HG03064 (cell line): Measurements from ENCODE around the gene CTSG.
"Not testable (repeated sequence)": the region's sequence is repeated elsewhere in the genome, so short reads cannot be mapped to it uniquely, and the experiment has no call there.

Experiments used
- ATAC-seq: cut with Tn5 transposase; IDR thresholded peaks from one replicate; pipeline ENCODE4 v1.9.1; 2021; ENCODE audit warnings: low read depth; ENCODE audit not compliant: unreplicated experiment

The CTSG gene

GRCh38 chr14:24549064-24549463, 27.0 kb downstream of the CTSG start:
- not testable (repeated sequence) for ATAC-seq

GRCh38 chr14:24542346-24542936, 33.6 kb downstream of the CTSG start:
- no peak for ATAC-seq

- no peak for ATAC-seq
Measured at GRCh38 chr14:24535737-24536136, 40.3 kb downstream of the CTSG start.

GRCh38 chr14:24534286-24534685, 41.8 kb downstream of the CTSG start:
- no peak for ATAC-seq

- ATAC-seq: not testable (repeated sequence)
Measured at GRCh38 chr14:24525877-24526620, 50.0 kb downstream of the CTSG start.
